Stimulated activated naive CD4-positive, alpha-beta T cell (primary cell): Measurements from ENCODE around the gene SLC25A21.

Experiments used
- DNase-seq, 6 experiments: peaks; one replicate each; lab custom pipeline; 2025; lab: John Stamatoyannopoulos, UW

SLC25A21 gene

GRCh38 chr14:36766974-36767373 lies 405.4 kb downstream of the SLC25A21 start:
- DNase-seq = no peak

GRCh38 chr14:36757734-36758601 lies 414.4 kb downstream of the SLC25A21 start:
- no peak for DNase-seq

- DNase-seq = no peak
Observed at GRCh38 chr14:36756226-36756625, 416.2 kb downstream of the SLC25A21 start.

GRCh38 chr14:36755756-36756155 lies 416.6 kb downstream of the SLC25A21 start:
- no peak for DNase-seq

- no peak for DNase-seq
Observed at GRCh38 chr14:36751920-36752319, 420.5 kb downstream of the SLC25A21 start.

- DNase-seq = no peak
Observed at GRCh38 chr14:36751106-36751505, 421.3 kb downstream of the SLC25A21 start.

- no peak for DNase-seq
Observed at GRCh38 chr14:36750244-36750643, 422.2 kb downstream of the SLC25A21 start.

GRCh38 chr14:36748610-36749213 lies 423.7 kb downstream of the SLC25A21 start:
- no peak for DNase-seq

GRCh38 chr14:36747411-36748184 lies 424.8 kb downstream of the SLC25A21 start:
- DNase-seq = no peak

- no peak for DNase-seq
Observed at GRCh38 chr14:36746872-36747271, 425.5 kb downstream of the SLC25A21 start.

- DNase-seq = no peak
Observed at GRCh38 chr14:36741858-36742257, 430.5 kb downstream of the SLC25A21 start.

- DNase-seq = no peak
Observed at GRCh38 chr14:36738269-36738668, 434.1 kb downstream of the SLC25A21 start.

GRCh38 chr14:36726128-36726527 lies 446.3 kb downstream of the SLC25A21 start:
- DNase-seq = no peak

- DNase-seq = no peak
Observed at GRCh38 chr14:36724162-36724561, 448.2 kb downstream of the SLC25A21 start.

GRCh38 chr14:36723530-36723929 lies 448.9 kb downstream of the SLC25A21 start:
- no peak for DNase-seq

GRCh38 chr14:36721877-36722276 lies 450.5 kb downstream of the SLC25A21 start:
- no peak for DNase-seq

GRCh38 chr14:36720657-36721056 lies 451.7 kb downstream of the SLC25A21 start:
- DNase-seq = no peak

GRCh38 chr14:36719823-36720222 lies 452.6 kb downstream of the SLC25A21 start:
- DNase-seq = no peak

- DNase-seq = no peak
Observed at GRCh38 chr14:36718216-36718615, 454.2 kb downstream of the SLC25A21 start.

GRCh38 chr14:36717363-36717762 lies 455.0 kb downstream of the SLC25A21 start:
- no peak for DNase-seq

GRCh38 chr14:36716614-36717184 lies 455.7 kb downstream of the SLC25A21 start:
- DNase-seq = no peak

- DNase-seq = no peak
Observed at GRCh38 chr14:36713960-36714703, 458.3 kb downstream of the SLC25A21 start.
